Activated CD4-positive, CD25-positive, alpha-beta regulatory T cell (primary cell): Measurements from ENCODE around the gene THOC7.

Experiments
- DNase-seq, 4 experiments: peaks; one replicate each; lab custom pipeline; 2025; lab: John Stamatoyannopoulos, UW

Gene THOC7

DNA sequence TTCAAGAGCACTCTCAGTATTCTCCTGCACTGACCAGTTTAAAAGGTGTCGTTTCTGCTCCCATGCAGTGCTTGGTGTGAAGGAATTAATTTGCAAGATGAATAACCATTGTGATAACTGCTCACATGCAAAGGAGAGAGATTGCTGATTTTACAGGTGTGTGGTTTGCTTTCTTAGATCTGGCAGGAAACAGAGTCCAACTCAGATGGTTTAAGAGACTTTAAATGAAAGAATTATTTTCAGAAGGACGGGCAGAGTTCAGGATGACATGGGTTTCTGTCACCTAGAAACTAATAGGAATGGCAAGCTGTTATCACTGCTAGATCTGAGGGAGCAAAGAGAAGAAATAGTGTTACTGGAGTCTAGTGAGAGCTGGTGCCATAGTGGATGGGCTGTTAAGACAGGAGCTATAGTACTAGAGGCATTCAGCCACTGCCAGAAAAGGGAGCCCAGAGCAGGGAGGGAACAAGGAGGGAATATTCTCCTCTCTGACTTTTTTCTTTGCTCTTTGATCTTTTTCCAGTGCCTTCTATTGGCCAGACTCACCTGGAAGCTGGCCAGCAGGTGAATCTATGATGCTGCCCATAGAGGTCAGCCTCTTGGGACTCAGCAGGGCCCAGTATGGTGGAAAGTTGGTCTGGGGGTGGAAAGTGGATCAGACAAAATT is 14.9 kb upstream of the THOC7 start:
- DNase-seq, result no peak

- no peak for DNase-seq
Measured at GRCh38 chr3:63877737-63878393, 14.3 kb upstream of the THOC7 start.

GRCh38 chr3:63876260-63876659 is 12.7 kb upstream of the THOC7 start:
- DNase-seq, result no peak

DNA sequence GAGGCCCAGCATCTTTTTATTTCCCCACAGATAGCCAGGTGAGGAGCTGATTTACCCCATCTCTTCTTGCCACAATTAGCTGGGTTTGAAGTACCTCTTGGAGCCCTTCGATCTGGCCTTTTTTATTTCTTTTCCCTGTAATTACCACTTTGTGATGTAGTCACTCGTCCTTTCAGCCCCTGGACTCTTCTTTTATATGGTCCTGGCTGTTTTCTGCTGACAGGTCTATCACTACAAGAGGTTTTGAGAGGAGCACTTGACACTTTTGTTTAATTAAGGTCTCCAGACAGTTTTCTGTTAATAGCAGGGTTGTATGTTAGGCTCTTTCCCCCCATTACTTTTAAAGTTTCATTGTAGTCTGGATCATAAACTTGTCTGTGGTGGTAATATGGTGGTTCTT is 11.9 kb upstream of the THOC7 start:
- no peak for DNase-seq

DNA sequence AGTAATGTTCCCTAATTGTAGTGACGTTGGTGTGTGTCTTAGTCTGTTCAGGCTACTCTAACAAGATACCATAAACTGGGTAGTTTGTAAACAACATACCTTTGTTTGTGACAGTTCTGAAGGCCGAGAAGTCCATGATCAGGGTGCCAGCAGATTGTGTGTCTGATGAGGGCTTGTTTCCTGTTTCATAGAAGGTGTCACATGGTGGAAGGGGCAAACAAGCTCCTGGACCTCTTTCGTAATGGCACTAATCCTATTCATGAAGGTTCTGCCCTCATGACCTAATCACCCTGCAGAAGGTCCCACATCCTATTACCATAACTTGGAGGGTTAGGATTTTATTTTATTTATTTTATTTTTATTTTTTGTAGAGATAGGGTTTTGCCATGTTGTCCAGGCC is 11.2 kb upstream of the THOC7 start:
- no peak for DNase-seq

DNA sequence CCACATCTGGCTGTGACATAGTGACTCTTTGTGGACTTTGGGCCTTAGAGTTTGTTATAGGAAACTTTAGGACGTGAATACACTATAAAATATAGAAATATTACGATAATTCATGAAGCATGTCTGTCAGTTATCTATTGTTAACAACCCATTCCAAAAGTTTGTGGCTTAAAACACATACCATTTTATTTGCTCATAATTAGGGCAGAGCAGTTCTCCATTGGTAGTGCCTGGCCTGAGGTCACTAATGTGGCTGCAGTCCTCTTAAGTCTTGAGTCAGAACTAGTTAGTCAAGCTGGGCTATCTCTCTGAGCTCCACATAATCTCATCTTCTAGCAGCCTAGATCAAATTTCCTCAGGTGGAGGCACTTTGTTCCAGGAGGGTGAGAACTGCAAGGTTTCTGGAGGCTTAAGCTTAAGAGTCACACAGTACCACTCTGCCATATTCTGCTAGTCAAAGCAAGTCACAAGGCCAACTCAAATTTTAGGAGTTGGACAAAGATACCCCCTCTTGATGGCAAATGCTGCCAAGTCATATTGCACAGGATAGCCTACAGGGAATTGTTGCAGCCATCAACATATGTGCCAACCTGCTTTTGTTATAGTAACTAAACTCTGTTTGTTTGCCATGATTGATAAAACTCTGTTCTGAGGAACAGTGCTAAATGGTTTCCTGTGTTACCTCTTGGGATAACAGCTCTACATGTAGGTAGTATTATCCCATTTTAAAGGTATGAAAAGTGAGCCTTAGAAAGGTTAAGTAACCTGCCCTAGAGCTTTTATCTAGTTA is 8.7 kb upstream of the THOC7 start:
- no peak for DNase-seq

- DNase-seq, result no peak
Measured at GRCh38 chr3:63870615-63871005, 7.0 kb upstream of the THOC7 start.

- DNase-seq, result no peak
Measured at GRCh38 chr3:63869940-63870614, 6.5 kb upstream of the THOC7 start.

DNA sequence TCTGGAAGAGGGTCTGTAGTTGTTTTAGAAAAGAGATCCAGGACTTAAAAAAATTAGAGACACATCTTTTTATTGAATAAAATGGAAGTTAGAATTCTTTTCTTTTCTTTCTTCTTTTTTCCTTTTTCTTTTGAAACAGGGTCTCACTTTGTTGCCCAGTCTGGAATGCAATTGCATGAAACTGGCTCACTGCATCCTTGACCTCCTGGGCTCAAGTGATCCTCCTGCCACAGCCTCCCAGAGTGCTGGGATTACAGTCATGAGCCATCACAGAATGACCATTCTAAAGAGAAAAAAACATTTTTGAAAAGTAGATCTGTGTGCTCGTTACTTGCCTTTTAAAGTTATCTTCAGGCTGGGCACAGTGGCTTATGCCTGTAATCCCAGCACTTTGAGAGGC is 3.6 kb upstream of the THOC7 start:
- DNase-seq, result no peak

DNA sequence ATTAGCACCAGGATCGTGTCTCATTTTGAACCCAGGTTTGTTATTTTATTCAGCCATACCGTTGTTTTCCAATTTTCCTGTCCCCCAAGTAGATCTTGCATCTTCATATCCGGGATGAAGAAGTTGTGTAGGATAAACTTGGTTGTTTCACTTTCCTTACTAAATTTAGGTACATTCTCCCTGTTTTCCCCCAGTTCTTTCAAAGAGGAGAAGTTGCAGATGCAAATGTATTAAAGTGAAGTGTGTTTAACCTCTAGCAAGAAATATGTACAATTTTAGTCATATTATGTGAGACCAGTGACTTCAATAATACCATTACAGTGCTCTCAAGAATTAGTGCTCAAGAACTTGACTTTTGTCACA is 1.3 kb upstream of the THOC7 start:
- DNase-seq, result no peak

DNA sequence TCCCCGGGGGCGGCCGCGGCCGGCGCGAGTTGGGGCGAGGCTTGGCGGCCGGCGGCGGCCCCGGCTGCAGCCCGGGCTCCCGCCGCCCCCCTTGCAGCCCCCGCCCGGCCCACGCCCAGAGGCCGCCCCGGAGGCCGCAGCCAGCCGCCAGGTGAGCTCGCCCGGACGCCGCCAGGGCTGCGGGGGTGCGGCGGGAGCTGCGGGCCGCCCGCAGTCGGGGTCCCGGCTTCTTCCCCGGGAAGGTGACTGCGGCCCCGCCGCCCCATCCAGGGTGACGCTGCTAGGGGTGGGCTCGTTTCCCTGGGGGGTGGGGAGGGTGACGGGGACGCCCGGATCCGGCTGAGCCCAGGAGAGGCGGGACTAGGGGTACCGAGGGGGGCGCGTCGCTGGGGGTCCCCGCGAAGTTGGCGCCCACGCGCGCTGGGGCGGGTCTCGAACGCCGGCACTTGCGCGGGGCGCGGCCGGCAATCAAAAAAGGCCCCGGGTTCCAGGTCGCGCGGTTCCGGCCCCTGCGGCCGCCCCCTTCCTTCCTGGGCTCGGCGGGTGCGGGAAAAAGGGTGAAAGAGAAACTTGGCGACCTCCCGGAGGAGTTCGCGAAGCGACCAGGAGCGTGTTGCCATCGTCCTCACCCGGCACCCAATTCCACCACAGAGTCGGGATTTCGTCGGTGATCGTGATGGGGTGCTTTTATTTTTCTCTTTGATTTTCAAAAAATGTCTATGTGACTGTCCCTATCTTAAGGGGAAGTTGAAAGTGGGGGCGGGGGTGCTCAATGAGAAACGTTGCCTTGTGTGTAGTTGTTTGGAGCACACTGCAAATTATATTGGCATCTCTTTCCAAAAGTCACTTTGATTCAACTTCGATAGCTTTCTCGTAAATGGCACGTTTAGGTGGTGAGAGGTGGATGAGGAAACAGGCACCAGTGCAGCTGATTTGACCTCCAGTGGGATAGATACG is 681 bp upstream of the THOC7 start:
- peak; percentile 10 to 33 (median 18) for DNase-seq

- no peak for DNase-seq
Measured at GRCh38 chr3:63862804-63863149, 828 bp downstream of the THOC7 start.

DNA sequence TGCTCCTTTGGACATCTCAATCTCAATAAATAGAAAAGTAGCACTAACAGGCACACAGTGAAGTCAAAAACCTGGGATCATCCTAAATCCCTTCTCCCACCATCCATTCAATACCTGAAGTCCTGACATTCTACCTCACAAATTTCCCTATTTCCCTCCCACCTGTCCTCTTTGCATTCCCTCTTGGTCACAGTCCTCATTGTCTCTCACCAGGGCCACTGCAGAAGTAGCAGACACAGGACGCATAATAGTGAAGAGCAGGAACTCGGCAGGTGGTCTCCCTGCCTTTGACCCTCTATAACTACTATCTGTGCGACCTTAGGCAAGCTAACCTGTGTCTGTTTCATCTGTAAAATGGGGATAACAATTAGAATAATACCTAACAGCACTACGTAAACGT is 2.3 kb downstream of the THOC7 start:
- DNase-seq, result no peak

DNA sequence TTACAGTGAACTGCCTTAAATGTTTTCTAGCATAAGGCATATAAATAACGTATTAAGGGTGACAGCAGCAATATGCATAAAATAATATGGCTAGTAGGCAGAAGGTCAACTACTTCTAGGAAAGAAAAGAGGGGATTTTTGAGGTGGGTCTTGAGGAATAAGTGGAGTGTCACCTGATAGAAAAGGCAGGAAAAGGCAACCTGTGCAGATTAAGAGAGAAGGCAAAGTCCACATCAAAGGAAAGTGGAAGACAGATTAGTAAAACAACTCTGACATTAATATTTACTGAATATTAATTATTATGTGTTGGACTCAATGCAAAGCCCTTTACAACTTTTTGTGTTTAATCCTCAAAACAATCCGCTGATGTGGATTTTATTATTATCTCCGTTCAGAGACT is 2.8 kb downstream of the THOC7 start:
- DNase-seq, result no peak

GRCh38 chr3:63857311-63857710 is 6.3 kb downstream of the THOC7 start:
- DNase-seq, result no peak

DNA sequence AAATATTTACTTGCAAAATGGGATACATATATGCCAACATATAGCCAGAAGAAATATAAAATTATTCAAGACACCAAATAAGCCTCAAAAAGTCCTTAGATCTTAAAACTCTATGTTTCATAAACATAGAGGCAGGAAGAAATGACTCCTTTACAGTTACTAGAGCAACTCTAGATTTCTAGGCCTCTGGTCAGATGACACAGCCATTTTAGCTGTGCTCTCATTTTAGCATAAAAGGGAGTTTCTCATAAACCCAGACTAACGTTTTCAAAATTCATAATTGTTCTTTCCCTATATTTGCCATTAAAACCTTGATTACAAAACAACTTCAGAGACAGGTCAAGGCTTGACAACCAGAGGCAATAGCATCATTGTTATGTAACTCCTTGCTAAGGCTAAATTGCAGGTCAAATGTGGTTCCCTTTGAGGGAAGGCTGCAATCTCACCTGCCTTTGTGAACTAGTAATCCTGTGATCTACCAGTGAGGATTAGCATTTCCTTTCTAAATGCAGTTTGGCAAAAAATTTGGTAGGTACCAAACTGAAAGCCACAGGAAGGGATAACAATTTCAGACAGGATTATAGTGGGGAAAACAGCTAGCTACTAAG is 8.2 kb downstream of the THOC7 start:
- no peak for DNase-seq

DNA sequence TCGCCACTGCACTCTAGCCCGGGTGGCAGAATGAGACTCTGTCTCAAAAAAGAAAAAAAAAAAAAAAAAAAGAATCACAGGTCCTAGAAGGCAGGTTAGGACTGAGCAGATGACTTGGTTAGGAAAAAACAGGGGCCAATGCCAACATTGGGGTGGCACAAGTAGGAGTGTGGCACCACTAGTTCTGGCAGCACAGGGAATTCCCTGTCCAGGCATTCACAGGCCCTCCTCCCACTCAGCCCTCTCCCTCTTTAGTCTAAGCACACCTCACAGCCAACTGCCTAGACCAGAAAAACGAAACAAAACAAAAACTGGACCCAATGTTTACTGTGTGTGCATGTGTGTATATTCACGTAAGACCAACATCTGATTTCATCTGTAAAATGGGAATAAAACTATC is 10.5 kb downstream of the THOC7 start:
- DNase-seq, result no peak

- DNase-seq, result no peak
Measured at GRCh38 chr3:63851287-63851686, 12.3 kb downstream of the THOC7 start.

DNA sequence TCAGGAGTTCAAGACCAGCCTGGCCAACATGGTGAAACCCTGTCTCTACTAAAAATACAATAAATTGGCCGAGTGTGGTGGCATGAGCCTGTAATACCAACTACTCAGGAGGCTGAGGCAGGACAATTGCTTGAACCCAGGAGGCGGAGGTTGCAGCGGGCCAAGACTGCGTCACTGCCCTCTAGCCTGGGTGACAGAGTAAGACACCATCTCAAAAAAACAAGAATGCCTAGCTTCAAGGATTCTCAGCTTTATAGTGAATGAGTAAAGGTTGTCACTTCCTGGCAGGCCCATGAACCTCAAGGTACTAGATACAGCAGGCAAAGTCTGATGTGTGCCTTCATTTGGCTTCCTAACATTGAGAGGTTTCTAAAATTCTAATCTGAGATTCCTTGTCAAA is 14.4 kb downstream of the THOC7 start:
- no peak for DNase-seq

DNA sequence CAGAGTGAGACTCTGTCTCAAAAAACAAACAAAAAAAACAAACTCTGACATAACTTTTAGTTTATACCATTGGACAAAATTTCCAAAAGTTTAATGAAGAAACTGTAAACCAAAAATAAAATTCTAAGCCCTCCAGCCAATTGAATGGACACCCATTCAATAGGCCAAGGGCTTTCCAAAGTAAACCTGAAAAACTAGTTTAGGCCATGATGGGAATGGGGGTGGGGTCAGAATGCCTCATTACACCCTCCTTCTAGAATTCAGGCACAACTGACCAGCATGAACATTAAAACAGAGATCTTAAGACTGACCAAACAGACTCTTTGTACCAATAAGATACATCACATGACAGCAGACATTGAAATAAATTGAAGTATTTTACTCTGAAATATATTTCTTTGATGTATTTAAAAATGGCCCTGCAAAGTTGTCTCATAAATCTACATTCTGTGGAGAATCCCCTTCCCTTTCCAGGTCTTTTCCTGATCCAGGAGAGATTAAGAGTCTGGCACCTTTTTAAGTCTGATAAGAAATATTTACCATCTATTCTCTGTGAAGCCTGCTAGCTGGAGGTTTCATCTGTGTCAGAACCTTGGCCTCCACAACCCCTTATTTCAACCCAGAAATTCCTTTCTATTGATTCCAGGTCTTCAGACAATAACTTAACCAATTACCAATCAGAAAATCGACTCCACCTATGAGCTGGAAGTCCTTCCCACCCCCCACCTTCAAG is 15.7 kb downstream of the THOC7 start:
- no peak for DNase-seq

DNA sequence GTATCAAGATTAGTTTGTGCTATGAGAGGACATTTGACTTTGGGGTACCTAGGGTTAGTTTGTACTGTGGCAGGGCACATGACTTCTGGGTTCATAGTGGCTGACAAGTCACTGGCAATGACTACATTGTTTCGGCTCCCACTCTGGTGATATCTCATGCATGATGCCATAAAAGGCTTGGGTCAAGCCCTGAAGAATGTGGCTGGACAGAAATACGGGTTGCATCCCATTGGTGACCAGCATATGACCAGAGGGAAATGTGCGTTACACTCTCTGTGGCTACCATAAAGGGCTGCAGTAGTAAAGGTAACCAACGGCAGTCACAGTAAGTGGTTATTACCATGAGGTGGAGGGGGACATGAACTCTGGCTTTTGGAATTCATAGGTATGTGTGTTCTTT is 18.4 kb downstream of the THOC7 start:
- no peak for DNase-seq
